Testis (tissue), 2 donors: Measurements from ENCODE around the gene TMEM43.

Experiments used
- CTCF ChIP-seq, 3 experiments: fragments of 450-650 bp in 2 of 3; fragments of 200-600 bp in 1 of 3; sonication (generic) in 1 of 3; IDR thresholded peaks; one replicate each; pipeline ENCODE4 v1.5.1; 2016 to 2019; ENCODE audit warnings: antibody characterized with exemption in 3 of 3, mild to moderate bottlenecking in 2 of 3, moderate library complexity in 1 of 3
- POLR2A ChIP-seq: fragments of 450-650 bp; IDR thresholded peaks from one replicate; pipeline ENCODE4 v1.6.1; 2017; ENCODE audit warnings: antibody characterized with exemption, mild to moderate bottlenecking, moderate library complexity

GRCh38 chr3:14156201-14156600 is 31.3 kb downstream of the TMEM43 start:
- TF ChIP-seq CTCF (IDR thresholded peaks at IDR 0.05), result no peak
- TF ChIP-seq POLR2A, result no peak
